Measurements from ENCODE around the gene PDE4D. TPM values are rescaled to one million over a fixed set of nuclear protein-coding genes. Genes with fewer than 3 reads are reported as not detected.

PDE4D gene
- total RNA-seq, 2 donors from 2014 or later = 116 to 154 TPM

DNA sequence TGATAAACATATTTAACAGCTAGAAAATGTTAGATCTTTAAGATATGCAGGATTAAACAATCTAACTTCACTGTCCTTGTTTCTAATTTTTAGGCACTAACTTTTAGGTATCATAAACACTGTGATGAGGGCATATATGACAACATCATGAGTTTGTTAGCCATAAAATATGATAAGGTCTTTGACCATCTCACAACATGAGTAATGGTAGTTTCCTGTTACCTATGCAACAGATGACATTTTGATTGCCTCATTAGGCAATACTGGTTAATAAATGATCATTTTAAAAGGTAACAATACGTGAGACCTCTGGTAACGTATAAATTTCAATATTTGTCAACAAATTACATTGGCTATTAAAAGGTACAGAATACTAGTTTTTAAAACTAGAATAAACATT, 613.5 kb downstream of the PDE4D start:
- Mint-ChIP-seq H3K4me3 (no peak overlapping the region), H3K27ac (no peak overlapping the region), H3K9me3 (no peaks in the 10 kb centered on the region), H3K4me1 (ENCODE audit: low read depth) (peaks cover 12% of the 10 kb centered on the region), H3K27me3 (ENCODE audit: low read depth) (peaks cover 50% of the 10 kb centered on the region), H3K36me3 (ENCODE audit: insufficient read depth in 2 of 2) (no peaks in the 10 kb centered on the region)
- ATAC-seq (replicated peaks in 1 of 2) (no peak), DNase-seq (no peak)

DNA sequence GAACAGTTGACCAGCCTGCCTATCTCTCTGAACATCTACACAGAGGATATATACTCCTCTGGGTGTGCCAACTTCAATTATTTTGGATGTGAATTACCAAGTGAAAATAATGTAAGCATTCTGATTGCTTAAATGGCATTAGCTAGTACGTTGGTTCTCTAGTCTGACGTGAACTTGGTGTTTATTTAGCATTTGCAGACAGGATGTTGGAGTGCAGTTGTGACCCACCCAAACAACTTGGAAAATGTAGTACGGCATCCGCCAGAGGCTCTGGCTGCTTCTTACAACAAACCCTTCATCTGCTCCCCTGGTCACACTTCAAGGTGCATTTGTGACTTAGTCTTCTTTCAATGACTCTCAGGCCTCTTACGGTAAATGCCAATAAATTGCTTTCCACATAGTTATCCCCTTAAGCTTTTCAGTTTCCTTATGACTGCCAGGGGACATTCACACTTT, 616.6 kb downstream of the PDE4D start:
- Mint-ChIP-seq H3K27me3 (ENCODE audit: low read depth) (peaks cover 49% of the 10 kb centered on the region), H3K9me3 (no peaks in the 10 kb centered on the region), H3K4me3 (no peak overlapping the region), H3K27ac (no peak overlapping the region), H3K4me1 (ENCODE audit: low read depth) (peaks cover 15% of the 10 kb centered on the region), H3K36me3 (ENCODE audit: insufficient read depth in 2 of 2) (no peaks in the 10 kb centered on the region)
- DNase-seq (no peak), ATAC-seq (replicated peaks in 1 of 2) (no peak)

DNA sequence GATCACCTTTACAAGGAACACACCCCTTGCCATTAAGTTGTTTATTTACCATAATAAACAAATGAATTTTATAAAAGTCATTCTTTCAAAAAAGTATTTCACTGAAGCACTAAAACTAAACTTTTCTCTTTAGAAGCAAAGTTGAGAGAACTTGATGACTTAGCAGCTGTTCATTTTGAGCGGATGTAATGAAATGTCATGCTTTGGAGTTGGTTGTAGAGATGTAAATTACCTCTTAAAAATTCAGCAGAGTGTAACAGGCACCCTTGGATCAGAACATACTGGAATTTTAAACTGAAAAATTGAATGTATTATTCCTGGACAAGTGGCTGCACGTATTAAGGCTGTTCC, 617.2 kb downstream of the PDE4D start:
- ATAC-seq (replicated peaks in 1 of 2) (no peak), DNase-seq (no peak)
- Mint-ChIP-seq H3K9me3 (no peaks in the 10 kb centered on the region), H3K36me3 (ENCODE audit: insufficient read depth in 2 of 2) (no peaks in the 10 kb centered on the region), H3K27ac (no peak overlapping the region), H3K27me3 (ENCODE audit: low read depth) (peaks cover 43% of the 10 kb centered on the region), H3K4me3 (no peak overlapping the region), H3K4me1 (ENCODE audit: low read depth) (peaks cover 15% of the 10 kb centered on the region)

DNA sequence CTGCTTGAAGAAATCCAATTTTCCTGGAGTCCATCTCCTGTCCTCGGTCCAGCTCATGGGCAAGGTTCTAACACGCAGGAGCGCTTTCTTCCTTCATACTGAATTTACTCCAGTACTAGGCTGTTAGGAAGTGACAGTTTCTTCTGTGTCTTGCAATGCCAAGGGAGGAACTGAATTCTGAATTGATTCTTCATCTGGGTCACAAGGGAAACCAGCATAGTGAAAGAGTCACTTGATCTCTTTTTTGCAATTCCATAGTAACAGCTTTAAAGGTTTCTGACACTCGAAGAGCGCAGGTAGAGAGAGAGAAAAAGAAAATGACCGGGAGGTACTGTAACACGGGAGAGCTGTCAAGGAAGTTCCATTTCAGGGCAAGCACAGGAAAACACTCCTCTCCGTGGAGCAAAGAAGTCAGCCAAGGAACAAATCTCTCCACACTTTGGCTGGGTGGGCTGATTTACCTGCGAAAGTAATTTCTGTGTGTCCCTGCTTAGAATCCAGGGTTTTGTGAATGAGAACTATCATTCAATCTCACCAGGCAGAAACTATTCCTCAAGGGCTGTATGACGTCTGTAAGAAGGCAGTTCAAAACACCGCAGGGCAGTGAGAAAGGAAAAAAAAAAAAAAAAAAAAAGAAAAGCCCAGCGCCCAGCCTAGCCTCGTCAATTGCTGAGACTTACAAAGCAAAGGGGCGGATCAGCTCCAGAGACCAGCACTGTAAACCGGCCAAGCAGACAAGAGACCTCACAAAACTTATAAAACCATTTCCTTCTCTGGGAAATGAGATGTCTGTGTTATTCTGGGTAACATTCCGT, 617.8 kb downstream of the PDE4D start:
- ATAC-seq (replicated peaks in 1 of 2) = no peak
- no peak overlapping the region for H3K27ac Mint-ChIP-seq
- no peaks in the 10 kb centered on the region for H3K36me3 Mint-ChIP-seq (ENCODE audit: insufficient read depth in 2 of 2)
- no peak for DNase-seq
- peak overlapping the region; percentile 73 to 86 for H3K4me3 Mint-ChIP-seq
- H3K27me3 Mint-ChIP-seq (ENCODE audit: low read depth) = peaks cover 41% of the 10 kb centered on the region
- H3K9me3 Mint-ChIP-seq = no peaks in the 10 kb centered on the region
- H3K4me1 Mint-ChIP-seq (ENCODE audit: low read depth) = peaks cover 15% of the 10 kb centered on the region

DNA sequence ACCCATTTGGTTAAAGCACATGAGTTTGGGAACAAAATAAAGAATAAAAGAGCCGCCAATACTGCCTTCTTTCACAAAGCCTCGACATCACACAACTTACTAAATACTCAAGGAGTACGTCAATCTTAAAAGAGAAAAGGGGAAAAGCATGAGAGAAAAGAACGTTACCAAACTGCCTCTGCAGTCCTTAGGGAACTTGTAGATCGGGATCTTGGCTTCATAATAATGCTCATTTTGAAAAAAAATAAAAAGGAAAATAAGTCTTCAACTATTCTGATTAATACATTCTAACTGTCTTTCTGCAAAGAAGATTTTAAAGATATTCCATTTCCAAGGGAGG, 618.4 kb downstream of the PDE4D start:
- H3K36me3 Mint-ChIP-seq (ENCODE audit: insufficient read depth in 2 of 2) = no peaks in the 10 kb centered on the region
- peaks cover 15% of the 10 kb centered on the region for H3K4me1 Mint-ChIP-seq (ENCODE audit: low read depth)
- H3K27ac Mint-ChIP-seq = no peak overlapping the region
- ATAC-seq (replicated peaks in 1 of 2) = no peak
- H3K9me3 Mint-ChIP-seq = no peaks in the 10 kb centered on the region
- peaks cover 46% of the 10 kb centered on the region for H3K27me3 Mint-ChIP-seq (ENCODE audit: low read depth)
- H3K4me3 Mint-ChIP-seq = peak overlapping the region; percentile 73 to 86
- DNase-seq = no peak

DNA sequence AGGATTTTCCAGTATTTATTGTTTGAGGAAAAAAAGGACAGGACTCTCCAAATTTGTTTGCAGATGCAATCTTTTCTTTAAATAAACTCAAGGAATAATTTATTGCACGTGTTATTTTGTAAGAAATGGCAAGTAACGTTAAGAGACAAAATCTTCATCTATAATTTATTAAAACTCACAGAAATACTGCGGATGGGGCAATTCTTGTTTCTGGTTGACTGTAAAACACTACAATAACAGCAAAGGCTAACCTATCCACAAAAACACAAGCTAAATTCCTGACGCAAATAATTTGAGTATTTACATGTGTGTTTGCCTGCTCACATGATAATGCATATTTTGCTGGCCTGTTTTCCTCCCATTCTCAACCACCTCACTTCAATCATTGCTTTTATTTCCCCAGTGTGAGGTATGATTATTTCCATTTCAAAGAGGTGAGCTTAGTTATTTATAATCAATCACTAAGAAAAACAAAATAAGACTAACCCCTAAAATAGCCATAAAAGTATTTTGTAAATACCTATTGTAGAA, 619.4 kb downstream of the PDE4D start:
- DNase-seq (no peak), ATAC-seq (replicated peaks in 1 of 2) (no peak)
- Mint-ChIP-seq H3K4me1 (ENCODE audit: low read depth) (peaks cover 15% of the 10 kb centered on the region), H3K4me3 (no peak overlapping the region), H3K27me3 (ENCODE audit: low read depth) (peaks cover 48% of the 10 kb centered on the region), H3K9me3 (no peaks in the 10 kb centered on the region), H3K36me3 (ENCODE audit: insufficient read depth in 2 of 2) (no peaks in the 10 kb centered on the region), H3K27ac (no peak overlapping the region)

DNA sequence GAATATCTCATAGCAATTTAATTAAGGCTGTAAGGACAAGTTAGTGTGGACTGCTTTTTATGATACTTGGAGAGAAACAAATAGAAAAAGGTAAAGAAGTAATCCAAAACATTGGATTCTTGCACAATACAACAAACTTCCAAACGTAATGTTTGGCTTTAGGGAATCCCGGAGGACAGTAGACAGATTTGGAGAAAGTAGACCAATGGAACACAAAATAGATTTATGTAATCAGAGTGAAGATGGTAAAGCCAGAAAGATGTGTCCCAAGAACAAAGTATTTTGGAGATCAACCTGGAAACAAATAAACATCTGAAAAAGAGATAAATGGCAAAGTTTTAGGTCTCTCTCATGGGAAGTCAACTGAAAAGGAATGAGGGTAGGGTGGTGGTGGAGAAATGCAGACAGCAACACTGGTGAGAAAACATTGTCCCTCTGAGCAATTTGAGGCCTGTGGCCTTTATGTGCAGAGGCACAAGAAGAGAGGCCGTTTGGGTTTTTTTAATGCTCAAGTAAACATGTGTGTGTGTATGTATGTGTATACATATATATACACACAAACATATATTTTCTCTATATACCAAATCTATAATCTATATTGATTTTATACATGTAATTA, 620.6 kb downstream of the PDE4D start:
- ATAC-seq (replicated peaks in 1 of 2) = no peak
- Mint-ChIP-seq H3K27ac (no peak overlapping the region), H3K9me3 (no peaks in the 10 kb centered on the region), H3K27me3 (ENCODE audit: low read depth) (peaks cover 37% of the 10 kb centered on the region), H3K4me3 (no peak overlapping the region), H3K36me3 (ENCODE audit: insufficient read depth in 2 of 2) (no peaks in the 10 kb centered on the region), H3K4me1 (ENCODE audit: low read depth) (peaks cover 15% of the 10 kb centered on the region)
- DNase-seq = no peak

DNA sequence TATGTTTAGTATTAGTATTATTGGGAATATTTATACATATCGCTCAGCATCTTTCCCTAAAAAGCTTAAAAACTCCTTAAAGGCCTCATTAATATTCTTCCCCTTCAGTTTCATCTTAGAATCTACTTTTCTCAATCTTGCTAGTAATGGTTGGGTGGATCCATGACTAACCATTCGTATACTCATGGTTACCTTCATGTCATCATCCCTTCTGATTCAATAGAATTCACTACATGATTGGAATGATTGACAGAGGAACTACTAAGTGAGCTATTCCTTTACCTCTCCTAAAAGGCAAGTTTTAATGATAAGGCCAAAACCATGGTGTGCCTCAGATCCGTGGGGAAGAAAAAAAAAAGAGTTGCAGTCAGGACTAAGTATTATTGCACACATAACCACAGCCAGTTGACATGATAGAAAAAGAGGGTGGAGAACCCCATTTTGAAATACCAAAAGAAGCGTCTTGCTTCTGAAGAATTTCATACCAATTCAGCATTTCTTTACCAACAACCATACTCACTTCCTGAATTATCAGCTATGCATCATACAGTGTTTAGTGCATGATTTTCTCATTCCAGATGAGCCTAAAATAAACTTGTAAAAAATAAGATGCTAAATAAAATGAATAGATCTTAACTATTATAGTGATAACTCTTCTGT, 624.6 kb downstream of the PDE4D start:
- Mint-ChIP-seq H3K4me3 (no peak overlapping the region), H3K36me3 (ENCODE audit: insufficient read depth in 2 of 2) (no peaks in the 10 kb centered on the region), H3K27me3 (ENCODE audit: low read depth) (peaks cover 14% of the 10 kb centered on the region), H3K4me1 (ENCODE audit: low read depth) (no peaks in the 10 kb centered on the region), H3K9me3 (no peaks in the 10 kb centered on the region), H3K27ac (no peak overlapping the region)
- ATAC-seq (replicated peaks in 1 of 2) (no peak), DNase-seq (no peak)

DNA sequence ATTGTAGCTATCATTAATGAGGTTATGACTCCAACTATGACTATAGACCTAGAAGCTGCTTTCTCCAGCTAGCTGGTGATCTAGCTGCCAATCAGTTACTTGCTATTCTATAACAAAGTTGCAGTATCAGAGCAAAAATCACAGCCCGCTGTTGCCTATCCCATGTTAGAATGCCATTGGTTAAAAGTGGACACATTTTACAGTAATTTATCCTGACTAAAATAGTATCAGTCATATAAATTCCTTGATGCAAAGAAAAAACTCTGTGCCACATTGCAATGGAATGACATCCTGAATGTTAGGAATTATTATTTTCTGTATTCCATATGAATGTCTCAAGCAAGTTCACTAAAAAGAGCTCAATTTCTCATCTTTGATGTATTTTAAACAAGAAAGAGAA, 626.5 kb downstream of the PDE4D start:
- no peaks in the 10 kb centered on the region for H3K36me3 Mint-ChIP-seq (ENCODE audit: insufficient read depth in 2 of 2)
- ATAC-seq (replicated peaks in 1 of 2) (no peak), DNase-seq (no peak)
- H3K27me3 Mint-ChIP-seq (ENCODE audit: low read depth) = peaks cover 7% of the 10 kb centered on the region
- H3K4me3 Mint-ChIP-seq = no peak overlapping the region
- H3K9me3 Mint-ChIP-seq = no peaks in the 10 kb centered on the region
- H3K4me1 Mint-ChIP-seq (ENCODE audit: low read depth) = no peaks in the 10 kb centered on the region
- no peak overlapping the region for H3K27ac Mint-ChIP-seq

DNA sequence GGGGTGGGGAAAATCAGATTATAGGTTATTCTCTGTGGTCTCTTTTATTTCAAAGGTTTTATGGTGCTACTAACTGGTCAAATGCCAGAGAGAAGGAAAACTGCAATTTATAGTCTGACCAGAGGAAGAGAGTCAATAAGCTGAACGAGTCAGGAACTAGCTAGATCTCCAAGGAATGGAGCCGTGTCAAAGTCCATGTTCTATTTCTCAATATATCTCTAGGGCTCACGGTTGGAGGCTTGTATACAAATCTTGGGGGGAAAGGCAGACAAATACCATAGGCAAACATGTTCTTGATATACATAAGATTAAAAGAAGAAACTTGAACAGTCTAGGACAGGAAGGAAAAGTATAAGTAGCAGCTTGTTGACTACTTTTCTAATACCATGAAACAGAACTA, 627.1 kb downstream of the PDE4D start:
- Mint-ChIP-seq H3K9me3 (no peaks in the 10 kb centered on the region), H3K4me1 (ENCODE audit: low read depth) (no peaks in the 10 kb centered on the region), H3K27me3 (ENCODE audit: low read depth) (peaks cover 7% of the 10 kb centered on the region), H3K4me3 (no peak overlapping the region), H3K27ac (no peak overlapping the region), H3K36me3 (ENCODE audit: insufficient read depth in 2 of 2) (no peaks in the 10 kb centered on the region)
- DNase-seq (no peak), ATAC-seq (replicated peaks in 1 of 2) (no peak)

DNA sequence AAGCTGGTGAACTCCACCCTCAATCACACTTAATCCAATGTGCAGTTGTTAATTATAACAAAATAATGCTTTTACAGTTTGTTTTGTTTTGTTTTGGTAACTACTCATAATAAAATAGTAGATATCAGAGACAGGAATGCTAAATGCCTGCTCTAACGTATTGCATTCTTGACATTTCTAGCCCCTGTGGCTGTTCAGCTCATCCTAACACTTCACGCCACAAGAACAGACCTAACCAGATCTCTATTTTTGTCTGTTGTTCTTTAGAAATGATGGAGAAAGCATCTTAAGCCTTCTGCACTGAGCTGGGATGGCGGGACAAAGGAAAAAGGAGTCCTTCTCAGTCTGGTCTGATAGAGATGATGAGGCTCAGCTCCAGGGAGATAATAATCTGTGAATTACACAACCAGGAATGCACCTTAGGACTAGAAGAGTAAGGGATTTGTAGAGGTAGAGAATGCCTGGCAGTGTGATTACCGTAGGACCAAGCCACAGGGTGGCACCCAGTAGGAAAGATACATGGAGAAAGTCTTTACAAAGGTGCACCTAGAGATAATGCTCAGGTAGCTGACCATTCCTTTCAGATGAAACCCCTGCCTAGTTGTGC, 628.8 kb downstream of the PDE4D start:
- ATAC-seq (replicated peaks in 1 of 2) = no peak
- Mint-ChIP-seq H3K36me3 (ENCODE audit: insufficient read depth in 2 of 2) (no peaks in the 10 kb centered on the region), H3K4me1 (ENCODE audit: low read depth) (no peaks in the 10 kb centered on the region), H3K27ac (no peak overlapping the region), H3K4me3 (no peak overlapping the region), H3K27me3 (ENCODE audit: low read depth) (peaks cover 11% of the 10 kb centered on the region), H3K9me3 (no peaks in the 10 kb centered on the region)
- no peak for DNase-seq

DNA sequence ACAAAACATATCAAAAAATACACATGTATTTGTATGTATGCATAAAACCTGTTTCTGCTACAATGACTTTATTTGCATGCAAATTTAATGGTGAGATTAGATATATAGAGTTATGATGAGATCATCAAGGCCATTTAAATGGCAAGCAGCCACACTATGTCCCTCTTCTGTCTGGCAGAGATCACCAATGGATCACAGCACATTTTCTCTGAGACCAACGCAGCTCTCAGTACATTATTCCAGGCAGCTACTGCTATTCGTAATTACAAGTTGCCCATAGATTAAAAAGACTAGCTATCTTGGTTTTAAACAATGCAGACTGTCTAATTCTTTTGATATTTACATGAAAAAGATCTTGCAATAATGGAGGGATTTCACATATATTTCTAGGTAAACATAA, 629.5 kb downstream of the PDE4D start:
- Mint-ChIP-seq H3K9me3 (no peaks in the 10 kb centered on the region), H3K36me3 (ENCODE audit: insufficient read depth in 2 of 2) (no peaks in the 10 kb centered on the region), H3K27me3 (ENCODE audit: low read depth) (peaks cover 13% of the 10 kb centered on the region), H3K4me1 (ENCODE audit: low read depth) (no peaks in the 10 kb centered on the region), H3K27ac (no peak overlapping the region), H3K4me3 (no peak overlapping the region)
- DNase-seq (no peak), ATAC-seq (replicated peaks in 1 of 2) (no peak)

DNA sequence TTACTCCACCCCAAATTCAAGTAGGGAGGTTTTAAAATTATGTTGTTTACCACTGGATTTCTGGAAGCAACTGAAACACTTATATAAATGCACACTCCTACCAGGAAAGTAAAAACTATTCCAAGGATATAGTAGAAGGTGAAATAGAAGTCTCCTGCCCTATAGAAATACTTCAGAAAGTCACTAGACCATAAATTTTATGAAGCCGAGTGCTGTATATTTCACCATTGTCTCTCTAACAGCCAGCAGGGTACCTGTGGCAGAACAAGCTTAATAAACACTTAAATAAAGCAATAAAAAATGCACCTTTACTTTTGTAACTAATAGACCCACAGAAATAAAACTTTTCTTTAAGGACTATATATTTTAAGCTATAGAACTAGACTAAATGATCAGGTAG, 631.6 kb downstream of the PDE4D start:
- Mint-ChIP-seq H3K36me3 (ENCODE audit: insufficient read depth in 2 of 2) (no peaks in the 10 kb centered on the region), H3K27me3 (ENCODE audit: low read depth) (peaks cover 25% of the 10 kb centered on the region), H3K4me3 (no peak overlapping the region), H3K4me1 (ENCODE audit: low read depth) (no peaks in the 10 kb centered on the region), H3K9me3 (no peaks in the 10 kb centered on the region), H3K27ac (no peak overlapping the region)
- DNase-seq = no peak
- no peak for ATAC-seq (replicated peaks in 1 of 2)

All from activated T-cell treated with anti-CD3 and anti-CD28 coated beads, Interleukin-2, amount 50 U/mL, for 72 hours (primary cell).